PFSK-1 (cell line): ENCODE measurements around the gene DIMT1. TPM values are rescaled to one million over a fixed set of nuclear protein-coding genes. Genes with fewer than 3 reads are reported as not detected.

ENCODE experiments used
- FOXP2 ChIP-seq: optimal IDR thresholded peaks from 2 replicates; pipeline ENCODE3; 2011; ENCODE audit warnings: borderline replicate concordance, control low read depth, inconsistent platforms; ENCODE audit not compliant: insufficient read depth; ENCODE audit errors: extremely low read length, extremely low read depth
- POLR2AphosphoS5 ChIP-seq: IDR thresholded peaks from 2 replicates; pipeline ENCODE4 v1.6.1; 2012; ENCODE audit warnings: low read depth, mild to moderate bottlenecking, control low read depth, low read length, moderate library complexity
- SIN3A ChIP-seq: IDR thresholded peaks from 2 replicates; pipeline ENCODE4 v1.6.1; 2012; ENCODE audit warnings: mild to moderate bottlenecking, low read length, moderate library complexity, borderline replicate concordance; ENCODE audit not compliant: insufficient read depth
- TAF1 ChIP-seq: IDR thresholded peaks from 2 replicates; pipeline ENCODE4 v1.6.1; 2012; ENCODE audit warnings: low read length, control low read depth, borderline replicate concordance; ENCODE audit not compliant: insufficient read depth
- polyA plus RNA-seq: library from polyadenylated mRNA; unstranded; fragments of >200 nt; gene quantifications from one replicate; pipeline ENCODE4 v1.2.1, GENCODE V29; 2012; ENCODE audit warnings: low read depth, missing spikeins; ENCODE audit not compliant: insufficient read length
- TF ChIP-seq, protein P1 (sequence below), 2 experiments: IDR thresholded peaks; 2 replicates each; pipeline versions ENCODE4 v1.6.1 to v1.8.0; 2011 to 2012; ENCODE audit warnings: low read depth in 2 of 2, low read length in 2 of 2, control low read depth in 1 of 2, inconsistent platforms in 1 of 2, mild to moderate bottlenecking in 1 of 2, moderate library complexity in 1 of 2; ENCODE audit not compliant: insufficient read depth in 1 of 2

Gene DIMT1
- polyA plus RNA-seq, result 40.7 TPM

DNA sequence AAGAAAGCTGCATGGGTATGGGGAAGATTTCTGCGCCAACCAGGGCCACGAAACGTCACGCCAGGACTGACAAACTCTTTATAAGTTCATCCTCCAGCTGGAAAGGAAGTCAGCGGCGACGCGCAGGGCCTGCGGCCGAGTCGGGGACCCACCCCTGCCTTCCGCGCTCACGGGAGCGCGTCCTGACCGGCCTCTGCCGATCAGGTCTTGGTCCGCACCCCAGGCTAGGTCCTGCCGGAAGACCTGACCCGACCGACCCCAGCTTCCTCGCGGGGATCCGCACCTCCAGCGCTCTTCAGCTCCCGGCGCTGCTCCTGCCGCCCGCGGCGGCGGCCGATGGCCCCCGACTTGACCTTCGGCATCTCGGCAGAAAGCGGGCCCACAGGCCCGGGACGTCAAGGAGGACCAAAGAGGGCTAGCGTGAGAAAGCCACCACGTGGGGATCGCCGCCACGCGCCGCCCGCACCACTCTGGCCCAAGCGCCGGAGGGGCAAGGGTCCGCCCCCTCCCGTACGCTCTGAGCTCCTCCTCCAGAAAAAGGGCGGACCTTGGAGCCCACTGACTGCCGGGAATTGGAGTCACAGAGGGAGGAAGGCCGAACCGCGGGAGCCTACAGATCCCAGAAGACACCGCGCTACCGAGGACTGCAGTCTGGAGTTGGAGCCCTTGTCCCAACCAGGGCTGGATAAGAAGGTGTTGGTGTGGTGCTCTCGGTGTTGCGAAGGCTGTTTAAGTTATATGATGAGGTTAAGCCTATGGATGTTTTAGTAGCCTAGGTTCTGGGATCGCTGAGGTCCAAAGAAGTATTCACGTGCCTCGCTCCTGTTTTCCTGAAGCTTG lies at the start of gene DIMT1:
Gene DIMT1 (minus strand): TSS at position 495 of the 840 bp plus-strand sequence. CDS start 133 bp downstream, at position 362.
- peak; percentile 93 for TF ChIP-seq TAF1
- peak; percentile 95 for TF ChIP-seq POLR2AphosphoS5
- no peak; the same call in 1 of the 2 replicates for TF ChIP-seq SIN3A
- TF ChIP-seq FOXP2, result peak; percentile 53
- TF ChIP-seq, protein P1, sequence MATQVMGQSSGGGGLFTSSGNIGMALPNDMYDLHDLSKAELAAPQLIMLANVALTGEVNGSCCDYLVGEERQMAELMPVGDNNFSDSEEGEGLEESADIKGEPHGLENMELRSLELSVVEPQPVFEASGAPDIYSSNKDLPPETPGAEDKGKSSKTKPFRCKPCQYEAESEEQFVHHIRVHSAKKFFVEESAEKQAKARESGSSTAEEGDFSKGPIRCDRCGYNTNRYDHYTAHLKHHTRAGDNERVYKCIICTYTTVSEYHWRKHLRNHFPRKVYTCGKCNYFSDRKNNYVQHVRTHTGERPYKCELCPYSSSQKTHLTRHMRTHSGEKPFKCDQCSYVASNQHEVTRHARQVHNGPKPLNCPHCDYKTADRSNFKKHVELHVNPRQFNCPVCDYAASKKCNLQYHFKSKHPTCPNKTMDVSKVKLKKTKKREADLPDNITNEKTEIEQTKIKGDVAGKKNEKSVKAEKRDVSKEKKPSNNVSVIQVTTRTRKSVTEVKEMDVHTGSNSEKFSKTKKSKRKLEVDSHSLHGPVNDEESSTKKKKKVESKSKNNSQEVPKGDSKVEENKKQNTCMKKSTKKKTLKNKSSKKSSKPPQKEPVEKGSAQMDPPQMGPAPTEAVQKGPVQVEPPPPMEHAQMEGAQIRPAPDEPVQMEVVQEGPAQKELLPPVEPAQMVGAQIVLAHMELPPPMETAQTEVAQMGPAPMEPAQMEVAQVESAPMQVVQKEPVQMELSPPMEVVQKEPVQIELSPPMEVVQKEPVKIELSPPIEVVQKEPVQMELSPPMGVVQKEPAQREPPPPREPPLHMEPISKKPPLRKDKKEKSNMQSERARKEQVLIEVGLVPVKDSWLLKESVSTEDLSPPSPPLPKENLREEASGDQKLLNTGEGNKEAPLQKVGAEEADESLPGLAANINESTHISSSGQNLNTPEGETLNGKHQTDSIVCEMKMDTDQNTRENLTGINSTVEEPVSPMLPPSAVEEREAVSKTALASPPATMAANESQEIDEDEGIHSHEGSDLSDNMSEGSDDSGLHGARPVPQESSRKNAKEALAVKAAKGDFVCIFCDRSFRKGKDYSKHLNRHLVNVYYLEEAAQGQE (IDR thresholded peaks at IDR 0.05; ENCODE audit: insufficient read depth in 1 of 2, low read depth in 2 of 2, low read length in 2 of 2), result no peak

DNA sequence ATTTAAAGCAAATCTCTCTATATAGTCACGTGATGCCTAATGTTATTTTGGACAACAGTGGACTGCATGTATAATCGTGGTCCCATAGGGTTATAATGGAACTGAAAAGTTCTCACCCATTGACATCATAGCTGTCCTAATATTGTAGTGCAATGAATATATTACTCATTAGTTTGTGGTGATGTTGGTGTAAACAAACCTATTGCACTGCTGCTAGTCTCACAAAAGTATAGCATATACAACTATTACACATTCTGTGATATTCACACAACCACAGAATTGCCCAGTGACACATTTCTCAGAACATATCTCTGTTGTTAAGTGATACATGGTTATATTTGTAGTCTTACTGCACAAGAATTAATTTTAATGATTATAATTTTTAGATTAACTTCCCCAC lies 46.6 kb upstream of the DIMT1 start:
- TF ChIP-seq FOXP2 (no peak), POLR2AphosphoS5 (no peak), SIN3A (no peak), TAF1 (no peak)
- TF ChIP-seq, protein P1 (IDR thresholded peaks at IDR 0.05; ENCODE audit: insufficient read depth in 1 of 2, low read depth in 2 of 2, low read length in 2 of 2), result no peak

DNA sequence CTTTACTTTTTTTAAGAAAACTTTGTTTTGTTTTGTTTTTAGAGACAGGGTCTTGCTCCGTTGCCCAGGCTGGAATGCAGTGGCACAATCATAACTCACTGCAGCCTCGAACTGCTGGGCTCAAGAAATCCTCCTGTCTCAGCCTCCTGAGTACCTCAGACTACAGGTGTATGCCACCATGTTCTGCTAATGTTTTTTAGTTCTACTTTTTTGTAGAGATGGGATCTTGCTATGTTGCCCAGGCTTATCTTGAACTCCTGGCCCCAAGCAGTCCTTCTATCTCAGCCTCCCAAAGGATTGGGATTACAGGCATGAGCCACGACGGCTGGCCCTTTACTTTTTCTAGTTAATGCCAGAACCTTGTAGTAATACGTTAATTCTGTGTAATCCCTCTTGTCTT lies 44.8 kb upstream of the DIMT1 start:
- no peak for TF ChIP-seq SIN3A
- TF ChIP-seq, protein P1 (IDR thresholded peaks at IDR 0.05; ENCODE audit: insufficient read depth in 1 of 2, low read depth in 2 of 2, low read length in 2 of 2), result no peak
- no peak for TF ChIP-seq TAF1
- no peak for TF ChIP-seq POLR2AphosphoS5
- no peak for TF ChIP-seq FOXP2

DNA sequence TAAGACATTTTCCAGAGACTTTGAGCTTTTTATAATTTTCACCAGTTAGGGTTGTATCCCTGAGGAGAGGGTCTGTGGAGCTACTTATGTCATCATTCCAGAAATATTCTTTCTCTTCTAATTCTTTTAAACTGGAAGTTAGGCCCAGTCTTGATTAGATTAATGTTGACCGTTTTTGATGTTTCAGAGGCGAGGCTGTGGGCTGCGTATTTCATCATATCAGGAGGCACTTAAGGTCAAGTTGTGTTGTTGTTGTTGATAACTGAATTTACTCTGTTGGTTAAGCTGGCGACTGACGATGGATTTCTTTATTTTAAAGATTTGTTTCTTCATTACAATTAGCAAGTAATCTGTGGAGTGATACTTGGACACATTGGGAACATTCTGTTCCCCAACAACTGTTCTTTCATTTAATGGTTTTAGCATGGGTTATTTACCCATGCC lies 28.9 kb upstream of the DIMT1 start:
- TF ChIP-seq FOXP2 (no peak), TAF1 (no peak)

DNA sequence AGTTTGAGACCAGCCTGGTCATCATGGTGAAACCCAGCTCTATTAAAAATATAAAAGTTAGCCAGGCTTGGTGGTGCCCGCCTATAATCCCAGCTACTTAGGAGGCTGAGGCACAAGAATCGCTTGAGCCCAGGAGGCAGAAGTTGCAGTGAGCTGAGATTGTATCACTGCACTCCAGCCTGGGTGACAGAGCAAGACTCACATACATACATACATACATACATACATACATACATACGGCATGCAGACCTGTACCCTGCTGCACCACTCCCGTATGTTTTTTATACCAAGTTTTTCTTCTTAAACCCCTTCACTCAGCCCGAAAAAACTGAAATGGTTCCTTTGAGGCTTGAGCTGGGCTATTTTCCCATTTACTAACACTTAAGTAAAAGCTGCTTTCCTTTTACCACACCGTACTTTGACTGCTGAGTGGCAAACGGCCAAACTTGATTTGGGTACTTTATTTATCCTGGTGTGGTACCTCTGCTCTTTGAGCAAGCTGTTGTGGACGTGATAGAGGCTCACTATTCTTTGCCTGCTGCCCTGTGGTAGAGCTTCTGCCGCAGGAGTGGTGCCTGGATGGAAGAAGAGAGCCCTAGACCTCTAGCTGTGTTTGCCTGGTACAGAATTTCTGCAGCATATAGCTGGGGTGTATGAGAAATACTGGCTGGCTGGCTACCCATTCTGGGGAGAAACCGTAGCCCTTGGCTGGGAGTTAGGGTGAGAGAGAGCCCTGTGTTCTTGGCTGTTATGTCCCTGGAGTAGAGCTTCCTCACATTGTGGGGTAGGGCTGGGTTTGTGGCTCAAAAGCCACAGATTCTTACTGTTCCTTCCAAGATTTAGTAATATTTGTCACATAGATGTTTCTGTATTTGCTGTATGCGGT lies 28.3 kb upstream of the DIMT1 start:
- TF ChIP-seq FOXP2, result no peak
- no peak for TF ChIP-seq POLR2AphosphoS5
- no peak for TF ChIP-seq SIN3A
- TF ChIP-seq TAF1, result no peak
- TF ChIP-seq, protein P1 (IDR thresholded peaks at IDR 0.05; ENCODE audit: insufficient read depth in 1 of 2, low read depth in 2 of 2, low read length in 2 of 2), result no peak
